K562 (cell line): ENCODE measurements around the gene DGCR8. TPM values are rescaled to one million over a fixed set of nuclear protein-coding genes. Genes with fewer than 3 reads are reported as not detected.

ENCODE experiments used
- ESRRA ChIP-seq: fragments of 450-650 bp; IDR thresholded peaks from 2 replicates; pipeline ENCODE4 v1.6.1; 2014; ENCODE audit warnings: low read depth, mild to moderate bottlenecking, moderate library complexity, borderline replicate concordance
- ETS2 ChIP-seq: IDR thresholded peaks from 2 replicates; pipeline ENCODE4 v1.6.1; 2016; ENCODE audit warnings: borderline replicate concordance, missing genetic modification characterization, mild to moderate bottlenecking, moderate library complexity, missing compliant biosample characterization; ENCODE audit not compliant: poor library complexity, severe bottlenecking
- FOXJ3 ChIP-seq: sonication (generic); formaldehyde crosslinking; IDR thresholded peaks from 2 replicates; pipeline ENCODE4 v1.4.0; 2020; ENCODE audit warnings: mild to moderate bottlenecking, missing genetic modification reagents
- JUND ChIP-seq, 2 experiments: IDR thresholded peaks; 2 replicates in 1 of 2; 3 replicates in 1 of 2; pipeline ENCODE4 v1.6.1; 2011; ENCODE audit warnings: borderline replicate concordance in 2 of 2, low read depth in 2 of 2, low read length in 2 of 2, improper control_type of control experiment in 1 of 2, missing biosample characterization in 1 of 2, missing genetic modification characterization in 1 of 2, missing genetic modification reagents in 1 of 2
- MAZ ChIP-seq, 2 experiments: fragments of 450-650 bp in 1 of 2; sonication (generic) in 1 of 2; formaldehyde crosslinking; IDR thresholded peaks in 1 of 2; conservative IDR thresholded peaks in 1 of 2; 2 replicates each; pipeline versions ENCODE4 v1.4.0 to v1.5.0; 2020; ENCODE audit warnings: mild to moderate bottlenecking in 1 of 2, missing genetic modification reagents in 1 of 2
- NR4A1 ChIP-seq, 2 experiments: fragments of 250-450 bp in 1 of 2; fragments of 450-650 bp in 1 of 2; sonication (Bioruptor Pico) in 1 of 2; IDR thresholded peaks; 2 replicates each; pipeline versions ENCODE4 v1.4.0 to v1.6.1; 2016 to 2020; ENCODE audit warnings: mild to moderate bottlenecking in 2 of 2, missing compliant biosample characterization in 1 of 2, missing genetic modification characterization in 1 of 2, moderate library complexity in 1 of 2
- PRPF4 ChIP-seq: fragments of 200-400 bp; formaldehyde crosslinking; IDR thresholded peaks from one replicate; pipeline ENCODE4 v1.6.1; 2017; ENCODE audit warnings: low read length, low read depth, mild to moderate bottlenecking; ENCODE audit not compliant: insufficient read depth, poor library complexity, severe bottlenecking
- TFE3 ChIP-seq: fragments of 450-650 bp; formaldehyde crosslinking; IDR thresholded peaks from 2 replicates; pipeline ENCODE4 v1.4.0; 2020; ENCODE audit warnings: mild to moderate bottlenecking, mixed read lengths
- XRCC4 ChIP-seq: IDR thresholded peaks from one replicate; pipeline ENCODE4 v1.6.1; 2011; ENCODE audit not compliant: insufficient read depth, insufficient read length; ENCODE audit errors: extremely low read depth
- ZNF212 ChIP-seq: fragments of 450-650 bp; formaldehyde crosslinking; IDR thresholded peaks from 2 replicates; pipeline ENCODE4 v1.4.0; 2020; ENCODE audit warnings: mild to moderate bottlenecking
- polyA plus RNA-seq, 8 experiments: library from polyadenylated mRNA; depleted of rRNA in 4 of 8; stranded (reverse) in 5 of 8; unstranded in 3 of 8; fragments of >200 nt; fragmentation: Nextera tagmentation in 2 of 8; fragmentation: Illumina TruSeq in 1 of 8; extraction: Ambion mirVana in 2 of 8; extraction: Trizol in 1 of 8; gene quantifications; 2 replicates each; pipeline versions ENCODE4 v1.2.1 to v1.2.3, GENCODE V29; 2011 to 2014; ENCODE audit warnings: inconsistent platforms in 1 of 8, missing spikeins in 1 of 8
- total RNA-seq, 7 experiments: library from RNA; depleted of rRNA in 6 of 7; stranded (reverse); fragments of >200 nt in 6 of 7; fragmentation: Illumina TruSeq in 2 of 7; extraction: Trizol in 2 of 7; gene quantifications; 2 replicates each; pipeline versions ENCODE4 v1.2.1 to v1.2.3, GENCODE V29; 2011 to 2021; ENCODE audit warnings: low replicate concordance in 1 of 7
- TF ChIP-seq, protein P1 (sequence below): fragments of 250-450 bp; sonication (Bioruptor Pico); IDR thresholded peaks from 2 replicates; pipeline ENCODE4 v1.5.0; 2022; ENCODE audit warnings: mild to moderate bottlenecking
- TF ChIP-seq, protein P2 (sequence below), 2 experiments: fragments of 450-650 bp in 1 of 2; sonication (generic) in 1 of 2; formaldehyde crosslinking in 1 of 2; IDR thresholded peaks in 1 of 2; conservative IDR thresholded peaks in 1 of 2; 2 replicates each; pipeline versions ENCODE4 v1.6.1 to v1.8.1; 2016 to 2023; ENCODE audit warnings: mild to moderate bottlenecking in 2 of 2, moderate library complexity in 2 of 2, inconsistent platforms in 1 of 2, missing genetic modification reagents in 1 of 2
- TF ChIP-seq, protein P3 (sequence below): sonication (generic); IDR thresholded peaks from 2 replicates; pipeline ENCODE4 v1.6.1; 2016
- TF ChIP-seq, protein P4 (sequence below): fragments of 250-450 bp; sonication (Bioruptor Pico); IDR thresholded peaks from 2 replicates; pipeline ENCODE4 v1.4.0; 2020; ENCODE audit warnings: mild to moderate bottlenecking, moderate library complexity, borderline replicate concordance

The DGCR8 gene
- total and polyA plus RNA-seq, 9 of the 15 experiments (the other 6 are each of a cell fraction or from before 2014, with no cell fraction given): 5.9 to 144 (median 80.1) TPM

GRCh38 chr22:20080776-20081654, 974 bp downstream of the DGCR8 start (continued):
- TF ChIP-seq NR4A1 (CRISPR knock-in tag; IDR thresholded peaks at IDR 0.05): no peak; the same call in 1 of the 2 replicates
- no peak; the same call in 1 of the 2 replicates for TF ChIP-seq NR4A1 (tag; IDR thresholded peaks at IDR 0.05)
- TF ChIP-seq ESRRA: no peak
- TF ChIP-seq, protein P1, sequence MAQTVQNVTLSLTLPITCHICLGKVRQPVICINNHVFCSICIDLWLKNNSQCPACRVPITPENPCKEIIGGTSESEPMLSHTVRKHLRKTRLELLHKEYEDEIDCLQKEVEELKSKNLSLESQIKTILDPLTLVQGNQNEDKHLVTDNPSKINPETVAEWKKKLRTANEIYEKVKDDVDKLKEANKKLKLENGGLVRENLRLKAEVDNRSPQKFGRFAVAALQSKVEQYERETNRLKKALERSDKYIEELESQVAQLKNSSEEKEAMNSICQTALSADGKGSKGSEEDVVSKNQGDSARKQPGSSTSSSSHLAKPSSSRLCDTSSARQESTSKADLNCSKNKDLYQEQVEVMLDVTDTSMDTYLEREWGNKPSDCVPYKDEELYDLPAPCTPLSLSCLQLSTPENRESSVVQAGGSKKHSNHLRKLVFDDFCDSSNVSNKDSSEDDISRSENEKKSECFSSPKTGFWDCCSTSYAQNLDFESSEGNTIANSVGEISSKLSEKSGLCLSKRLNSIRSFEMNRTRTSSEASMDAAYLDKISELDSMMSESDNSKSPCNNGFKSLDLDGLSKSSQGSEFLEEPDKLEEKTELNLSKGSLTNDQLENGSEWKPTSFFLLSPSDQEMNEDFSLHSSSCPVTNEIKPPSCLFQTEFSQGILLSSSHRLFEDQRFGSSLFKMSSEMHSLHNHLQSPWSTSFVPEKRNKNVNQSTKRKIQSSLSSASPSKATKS (CRISPR knock-in tag): 0 out of 2 replicates have a peak, but pooled peaks have one; percentile 63
- no peak for TF ChIP-seq FOXJ3 (CRISPR knock-in tag)
- TF ChIP-seq ZNF212 (CRISPR knock-in tag): peak; percentile 88; the same call in 1 of the 2 replicates
- TF ChIP-seq TFE3 (CRISPR knock-in tag): peak; percentile 19; the same call in 1 of the 2 replicates
- TF ChIP-seq XRCC4: no peak
- TF ChIP-seq JUND (IDR thresholded peaks at IDR 0.05; ENCODE audit: borderline replicate concordance, low read depth, low read length): peak; percentile 95
- no peak for TF ChIP-seq JUND (tag; IDR thresholded peaks at IDR 0.05; ENCODE audit: borderline replicate concordance, low read depth, low read length)
- peak in 1 of 2 experiments; percentile 65; a peak in 1 of 4 replicates for TF ChIP-seq MAZ (CRISPR knock-in tag; conservative IDR thresholded peaks at IDR 0.05 in 1 of 2, IDR thresholded peaks at IDR 0.05 in 1 of 2)
- TF ChIP-seq PRPF4: no peak
- TF ChIP-seq, protein P2, sequence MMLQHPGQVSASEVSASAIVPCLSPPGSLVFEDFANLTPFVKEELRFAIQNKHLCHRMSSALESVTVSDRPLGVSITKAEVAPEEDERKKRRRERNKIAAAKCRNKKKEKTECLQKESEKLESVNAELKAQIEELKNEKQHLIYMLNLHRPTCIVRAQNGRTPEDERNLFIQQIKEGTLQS (IDR thresholded peaks at IDR 0.05): no peak
- TF ChIP-seq, protein P2 (CRISPR knock-in tag; conservative IDR thresholded peaks at IDR 0.05): peak; percentile 98
- TF ChIP-seq, protein P3, sequence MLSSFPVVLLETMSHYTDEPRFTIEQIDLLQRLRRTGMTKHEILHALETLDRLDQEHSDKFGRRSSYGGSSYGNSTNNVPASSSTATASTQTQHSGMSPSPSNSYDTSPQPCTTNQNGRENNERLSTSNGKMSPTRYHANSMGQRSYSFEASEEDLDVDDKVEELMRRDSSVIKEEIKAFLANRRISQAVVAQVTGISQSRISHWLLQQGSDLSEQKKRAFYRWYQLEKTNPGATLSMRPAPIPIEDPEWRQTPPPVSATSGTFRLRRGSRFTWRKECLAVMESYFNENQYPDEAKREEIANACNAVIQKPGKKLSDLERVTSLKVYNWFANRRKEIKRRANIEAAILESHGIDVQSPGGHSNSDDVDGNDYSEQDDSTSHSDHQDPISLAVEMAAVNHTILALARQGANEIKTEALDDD: no peak
- TF ChIP-seq, protein P4, sequence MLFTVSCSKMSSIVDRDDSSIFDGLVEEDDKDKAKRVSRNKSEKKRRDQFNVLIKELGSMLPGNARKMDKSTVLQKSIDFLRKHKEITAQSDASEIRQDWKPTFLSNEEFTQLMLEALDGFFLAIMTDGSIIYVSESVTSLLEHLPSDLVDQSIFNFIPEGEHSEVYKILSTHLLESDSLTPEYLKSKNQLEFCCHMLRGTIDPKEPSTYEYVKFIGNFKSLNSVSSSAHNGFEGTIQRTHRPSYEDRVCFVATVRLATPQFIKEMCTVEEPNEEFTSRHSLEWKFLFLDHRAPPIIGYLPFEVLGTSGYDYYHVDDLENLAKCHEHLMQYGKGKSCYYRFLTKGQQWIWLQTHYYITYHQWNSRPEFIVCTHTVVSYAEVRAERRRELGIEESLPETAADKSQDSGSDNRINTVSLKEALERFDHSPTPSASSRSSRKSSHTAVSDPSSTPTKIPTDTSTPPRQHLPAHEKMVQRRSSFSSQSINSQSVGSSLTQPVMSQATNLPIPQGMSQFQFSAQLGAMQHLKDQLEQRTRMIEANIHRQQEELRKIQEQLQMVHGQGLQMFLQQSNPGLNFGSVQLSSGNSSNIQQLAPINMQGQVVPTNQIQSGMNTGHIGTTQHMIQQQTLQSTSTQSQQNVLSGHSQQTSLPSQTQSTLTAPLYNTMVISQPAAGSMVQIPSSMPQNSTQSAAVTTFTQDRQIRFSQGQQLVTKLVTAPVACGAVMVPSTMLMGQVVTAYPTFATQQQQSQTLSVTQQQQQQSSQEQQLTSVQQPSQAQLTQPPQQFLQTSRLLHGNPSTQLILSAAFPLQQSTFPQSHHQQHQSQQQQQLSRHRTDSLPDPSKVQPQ (CRISPR knock-in tag): peak; percentile 73; the same call in 1 of the 2 replicates
- no peak for TF ChIP-seq ETS2
